Measurements from ENCODE around the gene SLIT3.
A peak's percentile ranks its signal among the peaks of the same experiment; 100 is the strongest.

SLIT3 gene

DNA sequence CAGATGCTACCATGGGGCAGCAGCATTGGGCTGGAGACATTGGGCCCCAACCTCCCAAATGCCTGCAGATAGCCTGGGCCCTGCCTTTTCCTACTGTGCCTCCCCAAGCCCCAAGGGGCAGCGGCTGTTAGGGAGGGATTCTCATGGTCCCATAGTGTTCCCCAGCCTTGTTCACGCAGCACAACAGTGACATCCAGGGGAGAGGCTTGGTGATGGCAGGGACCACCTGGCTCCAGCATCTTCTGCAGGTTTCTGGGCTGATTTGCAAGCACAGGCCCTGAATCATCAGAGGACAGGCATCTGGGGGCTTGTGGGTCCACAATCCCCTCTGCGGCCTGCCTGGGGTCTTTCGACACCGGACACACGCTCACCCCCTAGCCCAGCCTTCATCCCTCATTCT is 354.6 kb downstream of the SLIT3 start:
- no peak for DNase-seq

DNA sequence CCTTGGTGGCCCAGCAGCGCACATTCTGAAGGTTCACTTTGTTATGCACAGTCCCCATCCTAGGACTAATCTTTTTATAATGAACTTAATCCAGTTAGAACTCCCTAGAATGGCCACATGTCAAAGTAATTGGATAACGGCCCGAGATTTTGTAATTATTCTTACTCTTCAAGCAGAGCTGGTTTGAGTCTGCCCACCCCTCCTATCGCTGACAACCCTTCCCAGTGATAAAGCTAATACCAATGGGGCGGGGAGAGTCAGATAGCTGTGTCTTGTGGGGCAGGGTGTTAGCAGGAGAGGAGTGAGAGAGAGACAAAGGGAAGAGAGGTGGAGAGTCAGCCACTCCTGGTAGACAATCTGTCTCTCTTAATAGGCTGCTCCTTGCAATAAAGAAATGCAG is 356.9 kb downstream of the SLIT3 start:
- DNase-seq = no peak

DNA sequence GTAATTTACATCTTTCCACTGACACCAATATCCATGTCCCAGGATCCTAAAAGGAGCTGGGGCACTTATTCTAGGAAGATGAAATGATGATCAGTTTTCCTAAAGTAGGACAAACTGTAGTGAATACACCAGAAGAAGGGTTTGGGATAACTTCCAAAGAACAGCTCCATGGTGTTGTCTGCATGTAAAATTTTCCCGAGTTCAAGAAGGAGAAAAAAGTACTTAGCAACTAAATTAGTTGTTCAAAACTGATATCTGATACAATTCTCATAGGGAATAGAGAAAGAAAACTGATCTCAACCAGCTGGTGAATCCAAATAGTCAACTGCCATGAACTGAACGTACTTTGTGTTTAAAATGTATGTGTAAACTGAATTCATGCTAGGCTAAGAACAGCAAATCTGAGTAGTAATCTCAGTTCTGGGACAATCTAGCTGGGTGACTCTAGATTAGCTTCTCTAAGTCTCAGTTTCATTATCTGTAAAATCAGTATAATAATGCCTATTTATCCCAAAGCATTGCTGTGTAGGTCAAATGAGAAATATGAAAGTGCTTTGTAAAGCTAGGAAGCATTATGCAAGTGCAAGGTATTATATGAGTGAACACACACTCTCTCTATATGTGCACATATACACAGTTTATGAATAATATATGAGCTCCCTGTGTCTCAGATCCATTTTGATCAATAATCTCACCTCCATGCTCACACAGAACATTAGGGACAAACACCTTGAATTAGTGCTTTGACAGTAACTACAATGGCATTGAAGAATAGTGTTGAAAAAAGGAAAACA is 357.7 kb downstream of the SLIT3 start:
- DNase-seq = no peak

DNA sequence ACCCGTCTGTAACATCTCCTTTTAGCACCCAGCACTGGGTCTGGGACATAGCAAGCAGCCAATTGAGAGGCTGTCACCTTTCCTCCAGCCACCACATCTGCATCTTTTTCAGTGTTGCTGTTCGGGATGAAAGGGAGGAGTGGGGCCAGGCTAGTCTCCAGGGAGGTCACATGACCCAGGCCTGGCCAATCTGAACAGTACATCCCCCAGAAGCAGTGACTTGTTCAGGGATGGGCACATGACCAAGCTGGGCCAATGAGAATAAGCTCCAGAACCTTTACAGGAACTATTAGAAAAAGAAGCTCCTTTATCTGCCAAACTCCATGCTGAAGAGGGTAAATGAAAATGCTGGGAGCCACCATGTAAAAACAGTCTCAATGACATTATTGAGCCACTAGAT is 359.0 kb downstream of the SLIT3 start:
- no peak for DNase-seq

DNA sequence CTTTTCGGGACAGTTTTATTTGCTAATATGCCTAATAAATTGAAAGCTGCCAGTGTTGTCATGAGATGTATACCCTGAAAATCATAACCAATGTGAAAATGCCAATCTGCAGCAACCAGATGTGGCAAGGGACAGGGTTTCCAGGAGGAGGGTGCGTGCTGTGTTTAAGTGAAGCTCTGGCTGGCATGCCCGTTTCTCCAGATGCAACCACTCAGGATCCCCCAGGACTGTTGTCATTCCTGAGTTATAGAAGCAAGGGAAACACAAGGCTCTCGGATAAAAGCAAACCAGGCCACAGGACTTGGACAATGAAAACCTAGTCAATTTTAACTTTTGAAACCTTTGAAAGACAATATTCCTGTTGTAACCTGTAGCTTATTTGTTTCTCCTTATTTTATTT is 360.2 kb downstream of the SLIT3 start:
- DNase-seq = no peak

DNA sequence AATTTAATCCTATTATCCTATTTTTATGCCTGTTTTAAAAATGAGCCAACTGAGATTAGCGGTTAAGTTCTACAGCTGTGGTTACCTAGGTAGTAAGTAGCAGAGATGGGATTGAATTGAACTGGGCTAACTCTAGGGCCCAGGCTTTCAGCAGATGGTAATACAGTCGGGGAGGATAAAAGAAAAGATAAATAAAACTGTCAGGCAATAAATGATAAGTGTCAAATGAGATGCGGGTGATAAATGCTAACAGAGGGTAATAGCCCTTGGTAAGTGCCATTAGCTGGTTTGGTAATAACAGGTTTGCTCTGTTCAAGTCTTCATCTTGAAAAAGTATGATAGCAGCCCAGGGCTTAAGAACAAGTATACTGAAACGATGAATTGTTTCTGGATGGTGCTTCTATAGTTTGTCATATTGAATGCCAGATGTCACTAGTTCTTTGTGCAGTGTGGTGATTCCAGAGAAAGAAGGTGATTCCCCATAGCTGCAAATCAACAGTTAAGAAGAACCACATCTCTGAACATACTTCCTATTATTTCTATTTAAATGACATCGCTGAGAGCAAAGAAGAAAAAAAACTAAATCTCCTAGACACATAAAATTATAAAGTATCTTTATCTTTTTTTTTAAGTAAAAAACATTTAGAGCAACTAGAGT is 360.9 kb downstream of the SLIT3 start:
- DNase-seq = no peak

DNA sequence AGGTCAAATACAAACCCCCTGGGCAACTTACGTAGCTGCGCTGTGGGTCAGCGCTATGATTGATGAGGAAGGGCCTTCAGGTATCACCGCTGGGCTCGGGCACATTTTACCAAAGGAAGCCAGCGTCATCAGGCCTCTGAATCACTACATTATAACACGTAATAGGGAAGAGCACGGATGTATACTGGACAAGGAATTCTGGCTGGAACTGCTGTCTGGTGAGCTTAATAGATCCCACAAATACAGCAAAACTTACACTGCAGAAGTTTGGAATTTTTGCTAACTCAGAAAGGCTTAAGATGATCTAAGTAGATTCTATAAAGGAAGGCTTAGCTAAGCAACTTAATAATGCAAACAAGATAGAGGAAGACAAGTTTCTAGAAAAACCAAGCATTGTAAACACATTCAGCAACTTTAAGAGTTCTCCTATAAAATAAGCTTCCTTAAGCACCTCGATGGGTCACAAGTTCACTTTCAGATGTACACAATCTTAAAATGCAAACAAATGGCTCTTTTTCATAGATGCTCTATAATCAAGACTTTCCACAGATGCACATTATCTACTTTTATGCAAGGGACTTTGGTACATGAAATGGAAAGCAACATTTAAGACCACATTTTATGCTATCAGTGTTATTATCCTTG is 361.7 kb downstream of the SLIT3 start:
- no peak for DNase-seq

DNA sequence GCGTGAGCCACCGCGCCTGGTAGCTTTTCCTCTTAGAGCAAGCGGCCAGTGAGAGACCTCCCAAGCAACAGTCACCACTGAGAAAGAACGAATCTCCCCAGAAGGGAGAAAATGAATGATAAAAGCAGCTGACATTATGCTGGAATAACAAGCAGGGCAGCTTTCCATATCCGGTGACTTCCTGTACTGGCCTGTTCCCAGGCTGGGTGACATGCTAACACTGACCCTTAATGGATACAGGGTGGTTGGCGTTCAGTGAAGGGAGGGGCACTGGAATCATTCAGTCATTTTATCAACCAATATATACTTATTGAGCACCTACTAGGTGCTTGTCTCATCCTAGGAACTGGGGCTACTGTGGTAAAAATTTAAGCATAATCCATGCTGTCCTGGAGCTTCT is 364.4 kb downstream of the SLIT3 start:
- no peak for DNase-seq

DNA sequence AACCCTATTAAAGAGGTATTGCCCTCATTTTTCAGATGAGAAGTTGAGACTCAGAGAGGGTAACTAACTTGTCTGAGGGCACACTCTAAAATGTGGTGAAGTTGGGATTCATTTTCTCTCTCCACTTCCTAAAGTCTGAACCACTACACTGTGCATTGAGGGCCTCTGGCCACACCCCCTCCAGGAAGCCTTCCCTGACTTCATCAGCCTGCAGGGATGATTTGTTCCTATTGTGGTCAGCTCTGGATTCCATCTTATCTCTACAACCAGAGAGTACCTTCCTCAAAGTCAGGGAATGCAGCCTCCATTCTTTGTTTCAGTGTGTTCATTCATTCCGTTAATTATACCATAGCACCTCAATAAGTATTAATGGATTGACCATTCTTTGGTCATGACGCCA is 365.8 kb downstream of the SLIT3 start:
- DNase-seq = no peak

DNA sequence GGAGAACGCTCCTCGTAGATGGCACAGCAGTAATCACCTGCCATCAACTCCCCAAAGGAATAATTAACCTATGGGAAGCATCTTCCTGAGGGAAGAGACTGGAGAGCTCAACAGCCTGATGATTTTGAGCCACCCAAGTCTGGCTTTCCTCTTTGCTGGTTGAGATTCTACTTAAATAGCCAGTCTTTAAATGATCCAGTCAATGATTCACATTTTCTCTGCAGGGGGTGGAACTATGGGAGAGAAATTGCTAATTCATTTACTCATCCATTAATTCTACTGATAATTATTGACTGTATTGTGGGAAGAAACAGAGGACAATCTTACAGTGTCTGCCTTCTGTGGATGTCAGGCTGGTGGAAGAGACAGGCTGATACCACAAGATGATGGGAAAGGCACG is 366.8 kb downstream of the SLIT3 start:
- no peak for DNase-seq

DNA sequence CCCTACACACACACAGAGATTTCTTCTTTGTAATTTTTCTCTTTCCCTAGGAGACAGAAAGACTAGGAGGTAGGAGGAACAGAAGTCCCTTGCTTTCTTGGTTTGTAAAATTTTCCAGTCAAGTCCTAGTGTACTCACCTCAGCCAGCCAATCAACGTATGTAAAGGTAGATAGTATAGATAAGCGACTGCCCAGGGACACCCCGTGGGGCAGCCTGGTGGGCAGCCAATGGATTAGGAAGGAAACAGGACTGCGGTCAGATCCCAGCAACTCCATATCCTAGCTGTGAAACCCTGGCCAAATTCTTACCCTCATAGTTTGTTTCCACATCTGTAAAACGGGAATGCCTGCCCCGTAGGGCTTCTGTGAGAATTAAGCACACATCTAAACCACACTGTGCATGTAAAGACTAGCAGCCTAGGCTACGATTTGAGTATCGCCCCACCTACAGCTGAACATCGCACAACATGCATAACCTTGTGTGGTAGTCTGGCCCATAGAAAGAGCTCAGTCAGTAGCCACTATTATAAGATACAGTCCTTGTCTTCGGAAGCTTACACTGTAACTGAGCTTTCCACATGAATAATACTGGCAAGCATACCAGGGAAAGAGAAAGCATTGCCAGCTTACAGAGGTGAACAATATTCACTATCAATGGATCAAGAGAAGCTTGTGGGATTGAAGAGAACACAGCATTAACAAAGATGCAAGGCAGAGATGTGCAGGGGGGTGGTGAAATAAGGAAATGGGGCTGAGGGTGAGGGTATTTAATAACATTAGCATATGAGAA is 368.3 kb downstream of the SLIT3 start:
- DNase-seq = no peak

DNA sequence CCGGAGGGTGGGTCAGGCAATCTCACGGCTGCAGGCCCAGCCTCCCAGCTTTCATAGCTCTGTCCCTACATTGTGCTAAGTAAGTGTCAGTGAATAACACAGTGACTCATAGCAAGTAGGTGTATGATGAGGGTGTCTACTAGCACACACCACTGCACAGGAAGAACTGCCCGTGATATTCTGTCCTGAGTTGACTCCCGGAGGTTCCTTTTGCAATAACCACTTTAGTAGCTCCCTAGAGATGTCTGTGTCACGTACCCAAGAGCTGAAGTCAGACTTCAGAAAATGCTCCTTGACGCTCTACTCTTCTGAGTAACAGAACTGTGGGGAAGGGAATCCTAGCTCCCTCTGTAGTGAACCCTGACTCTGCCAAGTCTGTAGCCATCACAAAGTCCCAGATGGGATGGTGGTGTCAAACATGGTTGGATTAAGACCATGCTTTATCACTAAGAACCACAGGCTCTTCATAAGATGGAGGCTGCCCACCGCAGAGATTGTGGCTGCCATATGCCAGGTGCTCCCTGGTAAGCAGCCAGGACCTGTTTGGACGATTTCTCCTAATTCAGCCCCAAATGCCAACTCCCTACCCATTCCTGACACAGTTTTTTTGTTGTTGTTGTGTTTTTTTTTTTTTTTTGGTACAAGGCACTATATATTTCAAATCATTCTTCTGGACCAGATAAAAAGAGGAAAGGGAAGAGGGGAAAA is 369.1 kb downstream of the SLIT3 start:
- no peak for DNase-seq

DNA sequence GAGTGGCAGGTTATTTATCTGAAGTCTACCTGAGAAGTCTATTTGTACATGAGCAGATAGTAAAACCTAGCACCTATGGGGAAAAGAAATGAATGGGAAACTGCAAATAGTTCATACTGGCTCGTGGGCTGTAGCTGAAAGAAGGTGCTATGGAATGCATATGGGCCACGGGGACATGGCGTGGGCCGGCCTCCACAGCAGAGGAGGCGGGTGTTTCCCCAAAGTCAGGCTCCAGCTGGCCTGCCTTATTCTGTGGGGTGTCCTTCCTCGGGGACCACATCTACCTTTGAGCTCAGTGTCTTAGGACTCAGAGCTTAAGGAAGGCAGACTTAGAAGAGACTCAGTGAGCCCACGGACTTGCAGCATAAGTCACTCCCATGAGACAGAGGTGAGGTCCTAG is 371.3 kb downstream of the SLIT3 start:
- DNase-seq = no peak

DNA sequence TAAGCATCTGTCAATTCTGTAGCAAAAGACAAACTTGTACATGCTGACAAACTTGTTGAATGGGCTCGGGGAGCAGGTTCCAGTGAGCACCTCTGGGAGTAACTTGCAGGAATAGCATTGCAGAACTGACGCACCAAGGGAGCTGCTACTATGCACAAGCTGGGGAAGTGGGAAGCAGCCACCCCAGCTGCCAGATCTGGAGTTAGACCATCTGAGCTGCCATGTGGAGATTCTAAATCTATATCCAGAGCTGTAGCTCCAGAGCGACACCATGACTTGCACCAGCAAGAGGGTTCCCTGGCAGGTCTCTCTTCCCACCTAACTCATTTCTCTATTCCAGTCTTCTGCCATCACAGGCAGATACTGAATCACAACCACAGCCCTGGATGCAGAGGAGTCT is 375.8 kb downstream of the SLIT3 start:
- DNase-seq = no peak

DNA sequence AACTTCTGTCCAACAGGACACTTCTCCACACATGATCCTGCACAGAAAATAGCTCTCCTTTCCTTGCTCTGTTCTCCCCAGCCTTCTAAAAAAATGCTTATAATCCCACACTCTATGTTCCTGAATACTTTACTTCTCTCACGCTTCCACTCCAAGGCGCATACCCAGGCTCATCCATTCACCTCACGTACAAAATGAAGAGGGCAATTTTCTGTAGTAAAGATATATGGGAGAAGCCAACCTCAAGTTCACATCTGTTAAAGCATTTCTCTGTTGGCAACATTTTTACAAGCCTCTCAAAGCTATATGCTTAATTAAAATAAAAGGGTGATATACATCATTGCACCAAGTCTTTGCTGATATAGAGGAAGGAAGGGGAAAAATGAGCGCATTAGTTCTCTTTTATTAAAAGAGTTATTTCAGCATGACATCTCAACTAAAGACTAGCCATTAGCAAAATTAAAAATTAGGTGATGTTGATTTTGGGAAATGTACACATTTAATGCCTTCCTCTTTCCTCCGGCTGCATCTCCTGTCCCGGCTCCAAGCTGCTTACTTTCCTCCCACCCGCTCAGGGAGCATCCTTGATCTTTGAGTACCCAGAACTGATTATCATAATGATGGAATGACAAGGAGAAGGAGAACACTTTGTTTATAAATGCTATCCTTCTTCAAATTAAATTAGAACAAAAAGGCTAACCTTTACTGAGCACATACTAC is 379.6 kb downstream of the SLIT3 start:
- no peak for DNase-seq

DNA sequence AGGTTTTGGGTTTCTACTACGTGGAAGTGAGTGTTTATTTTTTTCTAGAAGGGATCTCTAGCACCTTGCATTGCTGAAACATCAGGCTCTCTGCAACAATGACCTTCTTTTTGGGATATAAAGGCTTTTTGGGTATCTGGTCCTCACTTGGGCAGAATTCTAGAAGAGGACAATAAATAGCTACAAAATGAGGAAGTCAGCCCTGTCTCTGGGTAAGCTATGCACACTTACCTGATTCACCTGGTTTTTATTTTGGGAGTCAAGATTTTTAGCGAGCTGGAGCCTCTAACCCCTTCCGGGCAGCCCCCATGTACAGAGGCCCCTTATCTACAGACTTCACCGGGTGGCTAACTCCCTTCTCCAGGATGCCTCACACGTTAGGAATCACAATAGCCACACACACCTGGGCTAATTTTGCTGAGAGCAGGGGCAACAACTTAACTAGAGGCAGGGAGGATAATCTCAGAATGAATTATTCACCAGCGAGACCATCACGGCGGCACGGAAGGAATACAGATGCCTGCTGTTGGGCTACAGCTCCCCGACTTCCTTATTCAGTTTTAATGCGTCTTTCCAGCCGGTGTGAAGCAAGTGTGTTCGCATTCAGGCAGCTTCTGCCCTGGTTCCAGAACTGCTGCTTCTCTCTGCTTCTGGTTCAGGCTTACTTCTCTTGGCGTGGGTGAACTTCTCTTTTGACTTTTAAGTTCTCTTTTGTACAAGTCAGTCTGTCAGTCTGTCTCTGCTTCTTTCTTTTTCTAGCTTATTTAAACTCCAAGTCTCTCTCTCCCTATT is 380.7 kb downstream of the SLIT3 start:
- DNase-seq = peak; percentile 23

DNA sequence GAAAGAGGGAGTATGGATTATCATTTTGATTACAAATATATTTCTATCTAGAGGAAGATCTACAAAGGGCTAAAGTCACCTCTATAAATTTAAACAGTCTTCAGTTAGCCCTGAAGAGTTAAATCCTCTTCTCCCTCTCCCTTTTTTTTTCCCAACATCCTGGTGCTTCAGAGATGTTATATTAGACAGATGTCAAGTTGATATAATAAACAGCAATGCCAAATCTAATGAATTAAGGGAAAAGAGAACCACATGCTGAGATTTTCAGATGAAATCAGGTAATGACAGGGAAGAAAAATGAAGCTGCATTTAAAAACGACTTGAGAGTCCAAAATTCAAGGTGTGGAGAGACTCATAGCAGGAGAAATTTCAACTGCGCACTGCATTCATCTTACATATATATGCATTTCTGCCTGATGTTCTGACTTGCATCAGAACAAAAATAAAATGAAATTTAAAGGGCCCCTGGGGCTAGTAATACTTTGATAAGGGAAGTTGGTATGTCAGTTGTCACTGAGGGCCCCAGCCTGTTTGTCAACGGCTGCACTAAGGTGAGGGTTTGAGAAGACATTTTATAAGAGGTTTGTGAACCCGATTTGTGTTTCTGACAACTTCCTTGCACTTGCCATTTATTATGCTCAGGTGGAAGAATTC is 382.9 kb downstream of the SLIT3 start:
- DNase-seq = no peak

DNA sequence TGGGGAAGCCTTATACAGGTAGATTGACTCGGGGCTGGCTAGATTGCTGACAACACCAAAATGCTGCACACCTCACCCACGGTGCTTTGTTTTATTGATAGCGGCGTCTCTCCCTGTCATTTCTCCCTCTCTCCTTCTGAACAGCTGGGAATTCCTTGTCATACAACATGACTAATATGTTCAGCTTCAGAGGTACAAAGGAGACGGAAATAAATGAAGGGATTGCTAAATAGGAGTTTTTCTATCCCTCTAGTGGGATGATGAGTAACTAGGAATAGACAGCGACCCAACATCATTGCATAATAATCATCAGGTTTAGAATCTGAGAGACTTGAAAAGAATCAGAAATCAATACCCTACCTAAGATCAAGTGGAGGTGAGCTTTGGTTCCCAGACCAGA is 384.1 kb downstream of the SLIT3 start:
- DNase-seq = no peak

DNA sequence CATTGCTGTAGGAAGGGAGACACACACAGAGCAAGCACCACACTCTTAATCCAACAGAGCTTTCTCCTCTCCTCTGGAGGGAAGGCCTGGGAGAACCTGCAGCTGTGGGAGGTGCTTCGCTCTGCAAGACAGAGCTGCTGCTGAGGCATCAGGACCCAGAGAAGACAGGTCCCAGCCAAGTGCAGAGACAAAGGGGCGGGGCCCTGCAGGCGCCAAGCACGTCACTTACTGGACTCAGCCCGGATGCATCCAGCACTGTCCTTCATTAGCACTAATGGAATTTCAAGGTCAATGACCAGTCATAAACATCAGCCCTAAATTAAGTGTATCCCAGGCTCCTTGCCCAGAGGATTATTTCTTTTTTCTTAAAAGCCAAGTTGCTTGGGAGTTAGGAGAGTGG is 384.7 kb downstream of the SLIT3 start:
- no peak for DNase-seq

DNA sequence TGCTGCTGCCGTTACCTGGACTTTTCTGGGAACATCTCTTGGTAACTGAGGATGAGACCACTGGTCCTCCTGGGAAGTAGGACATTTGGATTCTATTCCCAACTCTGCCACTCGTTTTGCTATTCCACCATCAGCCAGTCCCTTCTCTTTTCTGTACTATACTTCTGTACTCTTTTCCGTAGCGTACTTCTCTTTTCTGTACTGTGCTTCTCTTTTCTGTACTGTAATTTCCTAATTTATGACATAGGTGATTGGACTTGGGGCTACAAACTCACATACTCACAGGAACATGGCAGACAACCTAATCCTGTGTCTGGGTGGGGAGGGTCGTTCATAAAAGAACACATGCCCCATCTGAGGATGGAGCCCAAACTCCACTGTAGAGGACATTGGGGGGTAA is 386.4 kb downstream of the SLIT3 start:
- DNase-seq = no peak

DNA sequence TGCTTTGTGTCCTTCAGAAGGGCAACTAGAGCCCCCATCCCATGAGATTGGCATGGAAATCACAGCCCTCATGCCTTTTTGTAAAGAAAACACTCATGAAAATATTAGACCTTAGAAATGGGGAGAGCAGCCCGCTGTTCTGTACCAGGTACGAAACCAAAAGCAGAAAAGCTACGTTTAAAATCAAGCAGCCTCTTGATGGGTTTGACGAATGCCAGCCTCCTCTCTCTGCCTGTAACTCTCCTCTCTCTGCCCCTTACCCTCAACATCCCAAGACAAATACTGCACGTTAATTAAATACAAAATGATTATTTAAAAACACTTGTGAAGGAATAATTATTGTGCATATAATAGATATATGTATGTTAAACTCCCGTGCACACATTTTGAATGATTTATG is 390.1 kb downstream of the SLIT3 start:
- no peak for DNase-seq
